Liver (tissue), 9 donors: ENCODE results near the gene FAM78A. TPM values are rescaled to one million over a fixed set of nuclear protein-coding genes. Genes with fewer than 3 reads are reported as not detected.
A peak's percentile ranks its signal among the peaks of the same experiment; 100 is the strongest.
"Not testable (repeated sequence)": the region's sequence is repeated elsewhere in the genome, so short reads cannot be mapped to it uniquely, and the experiment has no call there.

Experiments used
- DNase-seq: peaks from one replicate; pipeline ENCODE4 v3.0.0-alpha.2; 2017; ENCODE audit warnings: low spot score
- H3K27ac ChIP-seq, 2 donors: one replicate each; pipeline ENCODE4 v1.7.0; 2013; ENCODE audit warnings: inconsistent platforms in 2 of 2, low read length in 2 of 2, control low read depth in 1 of 2, low read depth in 1 of 2, mild to moderate bottlenecking in 1 of 2
- H3K27me3 ChIP-seq, 4 donors: one replicate each; pipeline versions ENCODE4 v1.6.1 to v1.7.0; 2013; ENCODE audit warnings: low read length in 3 of 4, inconsistent platforms in 1 of 4, mild to moderate bottlenecking in 1 of 4, moderate library complexity in 1 of 4; ENCODE audit not compliant: control insufficient read depth in 4 of 4, insufficient read depth in 4 of 4
- H3K36me3 ChIP-seq, 4 donors: one replicate each; pipeline versions ENCODE4 v1.6.1 to v1.7.0; 2013; ENCODE audit warnings: low read length in 3 of 4, mild to moderate bottlenecking in 3 of 4, low read depth in 1 of 4, moderate library complexity in 1 of 4; ENCODE audit not compliant: control insufficient read depth in 4 of 4, insufficient read depth in 3 of 4
- H3K4me1 ChIP-seq, 4 donors: one replicate each; pipeline versions ENCODE4 v1.6.1 to v1.7.0; 2013; ENCODE audit warnings: low read length in 3 of 4, mild to moderate bottlenecking in 3 of 4, moderate library complexity in 1 of 4; ENCODE audit not compliant: control insufficient read depth in 4 of 4, insufficient read depth in 4 of 4
- H3K4me3 ChIP-seq, 3 donors: one replicate each; pipeline versions ENCODE4 v1.6.1 to v1.7.0; 2013; ENCODE audit warnings: low read length in 3 of 3, control low read depth in 1 of 3, low read depth in 1 of 3, mild to moderate bottlenecking in 1 of 3
- H3K9ac ChIP-seq, 2 donors: one replicate each; pipeline ENCODE4 v1.7.0; 2013; ENCODE audit warnings: low read length in 2 of 2, mild to moderate bottlenecking in 2 of 2, moderate library complexity in 2 of 2, control low read depth in 1 of 2, low read depth in 1 of 2
- H3K9me3 ChIP-seq, 4 donors: one replicate each; pipeline versions ENCODE4 v1.6.1 to v1.7.0; 2013; ENCODE audit warnings: low read length in 3 of 4; ENCODE audit not compliant: control insufficient read depth in 4 of 4
- EGR1 ChIP-seq, 2 donors: IDR thresholded peaks; 2 replicates each; pipeline ENCODE4 v1.6.1; 2016 to 2018; ENCODE audit warnings: antibody characterized with exemption in 2 of 2, low read depth in 2 of 2
- FOXA2 ChIP-seq: IDR thresholded peaks from 2 replicates; pipeline ENCODE4 v1.6.1; 2016; ENCODE audit warnings: antibody characterized with exemption
- GABPA ChIP-seq, 2 donors: IDR thresholded peaks in 1 of 2; conservative IDR thresholded peaks in 1 of 2; 2 replicates each; pipeline ENCODE4 v1.6.1; 2016; ENCODE audit warnings: antibody characterized with exemption in 2 of 2, mild to moderate bottlenecking in 1 of 2, moderate library complexity in 1 of 2
- HNF4G ChIP-seq: IDR thresholded peaks from 2 replicates; pipeline ENCODE4 v1.6.1; 2016; ENCODE audit warnings: antibody characterized with exemption
- REST ChIP-seq: IDR thresholded peaks from 2 replicates; pipeline ENCODE4 v1.6.1; 2016; ENCODE audit warnings: antibody characterized with exemption, mild to moderate bottlenecking
- TAF1 ChIP-seq: conservative IDR thresholded peaks from 2 replicates; pipeline ENCODE4 v1.6.1; 2016; ENCODE audit warnings: antibody characterized with exemption, mild to moderate bottlenecking
- WGBS: extraction: QIAGEN DNeasy Blood & Tissue Kit; methylation state at CpG from one replicate; pipeline ENCODE4 v1.1.7; 2013; 5-methylcytosine and 5-hydroxymethylcytosine counted together
- polyA plus RNA-seq, 2 donors: library from polyadenylated mRNA; stranded (reverse) in 1 of 2; unstranded in 1 of 2; fragments of 200-250 nt in 1 of 2; fragments of >200 nt in 1 of 2; fragmentation: Nextera tagmentation in 1 of 2; extraction: Ambion mirVana in 1 of 2; gene quantifications; one replicate each; pipeline versions ENCODE4 v1.2.1 to v1.2.3, GENCODE V29; 2013 to 2015
- total RNA-seq, 2 donors: library from RNA; depleted of rRNA; stranded (reverse); fragments of >200 nt; gene quantifications; one replicate each; pipeline ENCODE4 v1.2.3, GENCODE V29; 2014
- donor health status: healthy.
- donor health status: healthy.
- donor health status: healthy.
- donor health status: healthy.
- donor health status: healthy.

Gene FAM78A
- total and polyA plus RNA-seq, 4 donors: 0.25 to 6.6 (median 1.7) TPM

- DNase-seq: no peak
- no peak for TF ChIP-seq FOXA2
- peaks cover 3 to 8% (median 6%) of the 10 kb centered on the region in 4 donors for H3K4me1 ChIP-seq
- H3K27me3 ChIP-seq: no peaks in the 10 kb centered on the region
- peak overlapping the region in 1 of 2 donors; percentile 57 for H3K9ac ChIP-seq
- no peaks in the 10 kb centered on the region for H3K9me3 ChIP-seq
- 77% methylated on average over 22 of the region's 22 CpGs for WGBS
- H3K36me3 ChIP-seq: no peaks in the 10 kb centered on the region
- peak overlapping the region in 1 of 3 donors; percentile 21 for H3K4me3 ChIP-seq
- H3K27ac ChIP-seq: peak overlapping the region; percentile 64 to 68
These were observed 3.0 kb downstream of the FAM78A start for GRCh38 chr9:131273146-131273855.

GRCh38 chr9:131272212-131272611 is 4.1 kb downstream of the FAM78A start:
- Histone ChIP-seq H3K4me3 (no peak overlapping the region), H3K9me3 (no peaks in the 10 kb centered on the region), H3K4me1 (peaks cover under 1 to 5% (median 2%) of the 10 kb centered on the region in 4 donors), H3K36me3 (no peaks in the 10 kb centered on the region), H3K27me3 (no peaks in the 10 kb centered on the region), H3K27ac (peak overlapping the region; percentile 35 to 37), H3K9ac (peak overlapping the region in 1 of 2 donors; percentile 22)
- TF ChIP-seq REST (no peak), EGR1 (IDR thresholded peaks at IDR 0.05; ENCODE audit: low read depth in 2 of 2) (no peak), HNF4G (no peak), TAF1 (no peak)
- DNase-seq: no peak
- WGBS: 88% methylated on average over 3 of the region's 3 CpGs

- no peak for DNase-seq
- Histone ChIP-seq H3K27ac (peak overlapping the region; percentile 3 to 32), H3K4me1 (peaks cover 0 to 5% (median under 1%) of the 10 kb centered on the region in 4 donors), H3K36me3 (no peaks in the 10 kb centered on the region), H3K4me3 (no peak overlapping the region), H3K9me3 (no peaks in the 10 kb centered on the region), H3K9ac (no peak overlapping the region), H3K27me3 (no peaks in the 10 kb centered on the region)
- no peak for TF ChIP-seq GABPA (IDR thresholded peaks at IDR 0.05 in 1 of 2, conservative IDR thresholded peaks at IDR 0.05 in 1 of 2)
- 68% methylated on average over 6 of the region's 6 CpGs for WGBS
These were observed 4.8 kb downstream of the FAM78A start for GRCh38 chr9:131271506-131271931.

- H3K27me3 ChIP-seq, H3K4me1 ChIP-seq, H3K4me3 ChIP-seq, DNase-seq, H3K9me3 ChIP-seq, H3K9ac ChIP-seq, H3K36me3 ChIP-seq: not testable (repeated sequence)
- H3K27ac ChIP-seq: peak overlapping the region; percentile 46 to 68
- WGBS: 79% methylated on average over 1 of the region's 1 CpG
These were observed 5.4 kb downstream of the FAM78A start for GRCh38 chr9:131271016-131271273.
